HG03025 (cell line): Measurements from ENCODE around the gene MLXIPL.
"Not testable (repeated sequence)": the region's sequence is repeated elsewhere in the genome, so short reads cannot be mapped to it uniquely, and the experiment has no call there.

ENCODE experiments used
- ATAC-seq: cut with Tn5 transposase; IDR thresholded peaks from one replicate; pipeline ENCODE4 v1.9.1; 2021; ENCODE audit warnings: mild to moderate bottlenecking, moderate library complexity; ENCODE audit not compliant: unreplicated experiment, low FRiP score

The MLXIPL gene

GRCh38 chr7:73615886-73616285 is 8.4 kb downstream of the MLXIPL start:
- ATAC-seq = no peak

GRCh38 chr7:73614937-73615336 is 9.4 kb downstream of the MLXIPL start:
- not testable (repeated sequence) for ATAC-seq

- no peak for ATAC-seq
Measured at GRCh38 chr7:73613954-73614735, 10.2 kb downstream of the MLXIPL start.

GRCh38 chr7:73612598-73613269 is 11.6 kb downstream of the MLXIPL start:
- no peak for ATAC-seq

- ATAC-seq = no peak
Measured at GRCh38 chr7:73611017-73611555, 13.2 kb downstream of the MLXIPL start.

- no peak for ATAC-seq
Measured at GRCh38 chr7:73610105-73610504, 14.2 kb downstream of the MLXIPL start.

- ATAC-seq = not testable (repeated sequence)
Measured at GRCh38 chr7:73607692-73607983, 16.7 kb downstream of the MLXIPL start.

- ATAC-seq = no peak
Measured at GRCh38 chr7:73606801-73607691, 17.3 kb downstream of the MLXIPL start.

GRCh38 chr7:73605601-73606220 is 18.6 kb downstream of the MLXIPL start:
- ATAC-seq = no peak

- no peak for ATAC-seq
Measured at GRCh38 chr7:73602721-73603651, 21.3 kb downstream of the MLXIPL start.

GRCh38 chr7:73599916-73600315 is 24.4 kb downstream of the MLXIPL start:
- ATAC-seq = no peak

- ATAC-seq = no peak
Measured at GRCh38 chr7:73599151-73599882, 25.0 kb downstream of the MLXIPL start.

GRCh38 chr7:73597978-73598782 is 26.1 kb downstream of the MLXIPL start:
- ATAC-seq = no peak

GRCh38 chr7:73596191-73597065 is 27.9 kb downstream of the MLXIPL start:
- ATAC-seq = no peak

- ATAC-seq = no peak
Measured at GRCh38 chr7:73595358-73595757, 29.0 kb downstream of the MLXIPL start.

- ATAC-seq = no peak
Measured at GRCh38 chr7:73593207-73594045, 30.9 kb downstream of the MLXIPL start.
